ENCODE results near the gene NR2E3. TPM values are rescaled to one million over a fixed set of nuclear protein-coding genes. Genes with fewer than 3 reads are reported as not detected.

Gene NR2E3
- total and polyA plus RNA-seq, 2 of the 13 experiments (the other 11 are each of a cell fraction or from before 2014, with no cell fraction given) = not detected

DNA sequence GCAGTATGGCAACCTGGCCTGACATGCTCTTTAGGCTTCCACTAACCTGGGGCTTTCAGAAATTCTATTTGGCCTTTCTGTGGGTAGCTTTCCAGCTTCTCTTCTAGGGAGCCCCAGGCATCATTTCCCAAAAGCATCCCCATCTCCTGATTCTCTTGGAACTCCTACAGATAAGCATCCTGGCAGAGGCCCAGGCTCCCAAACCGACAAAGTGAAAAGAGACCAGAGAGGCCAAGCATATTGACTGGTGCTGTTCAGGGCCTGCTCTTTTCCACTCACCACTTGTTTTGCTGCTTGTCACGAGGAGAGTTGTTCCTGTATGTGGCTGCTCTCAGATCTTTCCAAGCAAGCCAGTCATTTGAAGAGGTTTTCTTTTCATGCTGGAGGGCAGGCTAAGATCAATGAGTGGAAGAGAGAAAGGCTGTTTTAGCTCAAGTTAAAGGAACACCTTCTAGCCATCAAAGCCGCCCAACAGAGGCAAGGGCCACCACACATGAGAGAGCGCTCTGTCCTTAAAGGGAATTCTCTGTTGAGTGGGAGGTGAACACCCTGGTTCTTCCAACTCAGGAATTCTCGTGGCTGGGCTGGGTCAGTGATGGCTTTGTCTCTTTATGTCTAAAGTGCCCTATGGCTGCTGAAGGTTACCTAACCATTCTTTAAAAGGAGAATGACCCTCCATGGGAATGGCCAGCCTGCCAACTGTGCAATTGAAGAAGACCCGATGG, 31.1 kb upstream of the NR2E3 start:
- ChIA-PET CTCF (ENCODE audit: low intra/inter-chr PET ratio, low total read pairs) (interaction anchor here (2.0 kb wide), 1 partner anchor 35 kb away, joined by 7 read pairs; no protein-coding TSS in a partner anchor), POLR2A (interaction anchor here (0.8 kb wide), 1 partner anchor 339 kb away, joined by 3 read pairs; the partner anchor contains the start of genes MYO9A and SENP8)
- no peak overlapping the region for H2AFZ ChIP-seq (ENCODE audit: low read length)
- DNase-seq (ENCODE audit: low spot score) (no peak), FAIRE-seq (no peak), ATAC-seq (no peak)
- WGBS (ENCODE audit: low lambda C conversion rate) = 52% methylated on average over 6 of the region's 6 CpGs
- no TSS peak for BruUV-seq (replicated peaks)
- H3K79me2 ChIP-seq (ENCODE audit: insufficient read depth, low read length) = no peaks in the 10 kb centered on the region
- H3K27me3 ChIP-seq (ENCODE audit: control insufficient read depth in 1 of 2, insufficient read depth in 2 of 2, low read length in 2 of 2) = peaks cover 5 to 23% of the 10 kb centered on the region in 2 experiments; a peak in 3 of 5 replicates
- H3K36me3 ChIP-seq (replicated peaks in 1 of 2; ENCODE audit: control insufficient read depth in 1 of 2, insufficient read depth in 2 of 2, low read length in 2 of 2) = no peaks in the 10 kb centered on the region
- no peaks in the 10 kb centered on the region for H4K20me1 ChIP-seq (ENCODE audit: insufficient read depth, low read length)
- no peak overlapping the region for H3K4me3 ChIP-seq (replicated peaks in 1 of 3; ENCODE audit: insufficient read depth in 1 of 3, low read depth in 2 of 3, low read length in 3 of 3)
- no peak overlapping the region for H3K27ac ChIP-seq (ENCODE audit: extremely low read length, insufficient read depth, low read length)
- H3K4me1 ChIP-seq (ENCODE audit: insufficient read depth, low read length) = no peaks in the 10 kb centered on the region
- in situ Hi-C loops (cut with HindIII; ENCODE audit: extremely low pct_ligation_motif_present, low pct_unique_long_range_greater_than_20kb) = no loop called here
- H3K9me3 ChIP-seq (ENCODE audit: low read length) = no peaks in the 10 kb centered on the region
- intact Hi-C loops (cut with micrococcal nuclease; ENCODE audit: unreplicated experiment) = no loop called here
- no peak overlapping the region for H3K9ac ChIP-seq (ENCODE audit: insufficient read depth, low read depth, low read length)
- no peak for TF ChIP-seq HCFC1 (IDR thresholded peaks at IDR 0.05; ENCODE audit: low read depth, low read length)
- TF ChIP-seq, protein P1, sequence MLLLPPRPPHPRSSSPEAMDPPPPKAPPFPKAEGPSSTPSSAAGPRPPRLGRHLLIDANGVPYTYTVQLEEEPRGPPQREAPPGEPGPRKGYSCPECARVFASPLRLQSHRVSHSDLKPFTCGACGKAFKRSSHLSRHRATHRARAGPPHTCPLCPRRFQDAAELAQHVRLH (CRISPR knock-in tag; IDR thresholded peaks at IDR 0.05; ENCODE audit: borderline replicate concordance, low read depth) = no peak
- TF ChIP-seq, protein P2, sequence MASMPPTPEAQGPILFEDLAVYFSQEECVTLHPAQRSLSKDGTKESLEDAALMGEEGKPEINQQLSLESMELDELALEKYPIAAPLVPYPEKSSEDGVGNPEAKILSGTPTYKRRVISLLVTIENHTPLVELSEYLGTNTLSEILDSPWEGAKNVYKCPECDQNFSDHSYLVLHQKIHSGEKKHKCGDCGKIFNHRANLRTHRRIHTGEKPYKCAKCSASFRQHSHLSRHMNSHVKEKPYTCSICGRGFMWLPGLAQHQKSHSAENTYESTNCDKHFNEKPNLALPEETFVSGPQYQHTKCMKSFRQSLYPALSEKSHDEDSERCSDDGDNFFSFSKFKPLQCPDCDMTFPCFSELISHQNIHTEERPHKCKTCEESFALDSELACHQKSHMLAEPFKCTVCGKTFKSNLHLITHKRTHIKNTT (CRISPR knock-in tag; IDR thresholded peaks at IDR 0.05) = no peak
- TF ChIP-seq SP2 (CRISPR knock-in tag; IDR thresholded peaks at IDR 0.05) = no peak
- no peak for TF ChIP-seq ZNF12 (CRISPR knock-in tag; IDR thresholded peaks at IDR 0.05)
- H3K4me2 ChIP-seq (ENCODE audit: low read depth, low read length) = no peak overlapping the region

Measured in HepG2 (cell line).